PC-9 (cell line): ENCODE measurements around the gene IGLL1.

Source experiments
- EZH2 ChIP-seq: fragments of 200-600 bp; sonication (generic); IDR thresholded peaks from 2 replicates; pipeline ENCODE4 v1.8.0; 2017; ENCODE audit warnings: antibody characterized with exemption, low read depth
- TF ChIP-seq, protein P1 (sequence below): fragments of 200-600 bp; sonication (generic); conservative IDR thresholded peaks from 2 replicates; pipeline ENCODE4 v1.6.1; 2017; ENCODE audit warnings: mixed run types, antibody characterized with exemption, mild to moderate bottlenecking, moderate library complexity

DNA sequence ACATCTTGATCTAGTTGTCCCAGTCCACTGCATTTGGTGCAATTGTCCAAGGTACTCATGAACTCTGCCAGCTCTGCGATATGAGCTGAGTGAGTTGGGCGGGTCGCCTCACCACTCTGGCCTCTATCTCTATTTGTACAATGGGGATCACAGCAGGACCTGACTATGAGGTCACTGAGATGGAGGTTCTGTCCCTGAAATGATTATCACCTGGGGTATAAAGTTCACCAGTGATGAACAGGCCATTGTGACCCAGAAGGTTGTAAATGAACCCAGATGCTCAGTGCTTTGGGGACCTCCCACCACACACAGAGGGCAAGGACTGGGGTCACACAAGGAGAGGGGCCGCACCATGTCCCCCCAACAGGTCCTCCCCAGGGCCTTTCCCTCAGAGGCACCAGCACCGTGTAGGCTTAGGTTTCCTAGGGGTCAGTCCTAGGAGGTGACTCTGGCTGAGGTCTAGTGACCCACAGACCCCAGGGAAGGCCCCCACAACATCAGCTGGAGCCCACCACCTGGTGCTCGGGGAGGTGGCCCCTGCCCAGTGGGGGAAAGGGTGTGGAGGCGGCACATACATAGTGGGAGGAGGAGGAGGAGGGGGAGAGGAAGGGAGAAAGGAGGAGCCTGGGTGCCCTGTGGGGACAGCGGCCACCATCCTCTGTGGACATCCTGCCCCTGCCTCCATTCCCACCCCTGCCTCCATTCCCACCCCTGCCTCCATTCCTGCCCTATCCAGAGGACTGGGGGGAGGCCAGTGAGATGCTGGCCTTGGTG, 25.0 kb upstream of the IGLL1 start:
- TF ChIP-seq, protein P1, sequence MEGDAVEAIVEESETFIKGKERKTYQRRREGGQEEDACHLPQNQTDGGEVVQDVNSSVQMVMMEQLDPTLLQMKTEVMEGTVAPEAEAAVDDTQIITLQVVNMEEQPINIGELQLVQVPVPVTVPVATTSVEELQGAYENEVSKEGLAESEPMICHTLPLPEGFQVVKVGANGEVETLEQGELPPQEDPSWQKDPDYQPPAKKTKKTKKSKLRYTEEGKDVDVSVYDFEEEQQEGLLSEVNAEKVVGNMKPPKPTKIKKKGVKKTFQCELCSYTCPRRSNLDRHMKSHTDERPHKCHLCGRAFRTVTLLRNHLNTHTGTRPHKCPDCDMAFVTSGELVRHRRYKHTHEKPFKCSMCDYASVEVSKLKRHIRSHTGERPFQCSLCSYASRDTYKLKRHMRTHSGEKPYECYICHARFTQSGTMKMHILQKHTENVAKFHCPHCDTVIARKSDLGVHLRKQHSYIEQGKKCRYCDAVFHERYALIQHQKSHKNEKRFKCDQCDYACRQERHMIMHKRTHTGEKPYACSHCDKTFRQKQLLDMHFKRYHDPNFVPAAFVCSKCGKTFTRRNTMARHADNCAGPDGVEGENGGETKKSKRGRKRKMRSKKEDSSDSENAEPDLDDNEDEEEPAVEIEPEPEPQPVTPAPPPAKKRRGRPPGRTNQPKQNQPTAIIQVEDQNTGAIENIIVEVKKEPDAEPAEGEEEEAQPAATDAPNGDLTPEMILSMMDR = no peak
- TF ChIP-seq EZH2 = no peak
